NB4 (cell line): Measurements from ENCODE around the gene TSPAN8.

ENCODE experiments used
- DNase-seq: peaks from one replicate; pipeline ENCODE4 v3.0.0; 2010; ENCODE audit warnings: low read depth
- H3K4me3 ChIP-seq: one replicate; pipeline ENCODE4 v1.5.1; 2011; ENCODE audit warnings: mild to moderate bottlenecking, low read depth, low read length, moderate library complexity
- CTCF ChIP-seq: IDR thresholded peaks from one replicate; pipeline ENCODE4 v1.5.1; 2012; ENCODE audit warnings: low read depth, low read length
- MAX ChIP-seq: IDR thresholded peaks from 2 replicates; pipeline ENCODE4 v1.6.1; 2011; ENCODE audit warnings: low read depth, low read length
- MYC ChIP-seq: IDR thresholded peaks from 2 replicates; pipeline ENCODE4 v1.6.1; 2011; ENCODE audit warnings: low read depth, low read length
- POLR2A ChIP-seq: IDR thresholded peaks from 2 replicates; pipeline ENCODE4 v1.6.1; 2011; ENCODE audit warnings: mild to moderate bottlenecking; ENCODE audit not compliant: insufficient read length; ENCODE audit errors: extremely low read depth

Gene TSPAN8

GRCh38 chr12:71186571-71187288 lies 28.9 kb upstream of the TSPAN8 start:
- no peak overlapping the region for H3K4me3 ChIP-seq
- no peak for DNase-seq
- no peak for TF ChIP-seq MAX
- TF ChIP-seq CTCF, result no peak
- TF ChIP-seq POLR2A, result no peak
- TF ChIP-seq MYC, result no peak

- no peak for DNase-seq
- TF ChIP-seq MAX (no peak), POLR2A (no peak), MYC (no peak), CTCF (no peak)
- H3K4me3 ChIP-seq, result no peak overlapping the region
Observed at GRCh38 chr12:71183846-71184245, 26.0 kb upstream of the TSPAN8 start.

- TF ChIP-seq POLR2A (no peak), CTCF (no peak), MYC (no peak), MAX (no peak)
- H3K4me3 ChIP-seq, result no peak overlapping the region
- DNase-seq, result no peak
Observed at GRCh38 chr12:71183018-71183417, 25.2 kb upstream of the TSPAN8 start.

- TF ChIP-seq CTCF (no peak), MYC (no peak), MAX (no peak), POLR2A (no peak)
- DNase-seq, result no peak
Observed at GRCh38 chr12:71178162-71178561, 20.4 kb upstream of the TSPAN8 start.

GRCh38 chr12:71174825-71175224 lies 17.0 kb upstream of the TSPAN8 start:
- DNase-seq, result no peak
- TF ChIP-seq MYC (no peak), MAX (no peak), CTCF (no peak), POLR2A (no peak)

More at GRCh38 chr12:71178162-71178561, 20.4 kb upstream of the TSPAN8 start:
- no peak overlapping the region for H3K4me3 ChIP-seq

More at GRCh38 chr12:71174825-71175224, 17.0 kb upstream of the TSPAN8 start:
- H3K4me3 ChIP-seq, result no peak overlapping the region
